Measurements from ENCODE around the gene TRAK2. TPM values are rescaled to one million over a fixed set of nuclear protein-coding genes. Genes with fewer than 3 reads are reported as not detected.
"Not testable (repeated sequence)": the region's sequence is repeated elsewhere in the genome, so short reads cannot be mapped to it uniquely, and the experiment has no call there.

The TRAK2 gene
- total RNA-seq (2014; rRNA removed; shearing (Covaris generic)) = 53.7 and 59.1 TPM in 2 replicates
- 37.1 and 52.3 TPM in 2 replicates for polyA plus RNA-seq (2015; cell fraction: cytosol; rRNA removed)
- polyA plus RNA-seq (2015; cell fraction: nucleus; rRNA removed) = 70.4 and 74.0 TPM in 2 replicates

DNA sequence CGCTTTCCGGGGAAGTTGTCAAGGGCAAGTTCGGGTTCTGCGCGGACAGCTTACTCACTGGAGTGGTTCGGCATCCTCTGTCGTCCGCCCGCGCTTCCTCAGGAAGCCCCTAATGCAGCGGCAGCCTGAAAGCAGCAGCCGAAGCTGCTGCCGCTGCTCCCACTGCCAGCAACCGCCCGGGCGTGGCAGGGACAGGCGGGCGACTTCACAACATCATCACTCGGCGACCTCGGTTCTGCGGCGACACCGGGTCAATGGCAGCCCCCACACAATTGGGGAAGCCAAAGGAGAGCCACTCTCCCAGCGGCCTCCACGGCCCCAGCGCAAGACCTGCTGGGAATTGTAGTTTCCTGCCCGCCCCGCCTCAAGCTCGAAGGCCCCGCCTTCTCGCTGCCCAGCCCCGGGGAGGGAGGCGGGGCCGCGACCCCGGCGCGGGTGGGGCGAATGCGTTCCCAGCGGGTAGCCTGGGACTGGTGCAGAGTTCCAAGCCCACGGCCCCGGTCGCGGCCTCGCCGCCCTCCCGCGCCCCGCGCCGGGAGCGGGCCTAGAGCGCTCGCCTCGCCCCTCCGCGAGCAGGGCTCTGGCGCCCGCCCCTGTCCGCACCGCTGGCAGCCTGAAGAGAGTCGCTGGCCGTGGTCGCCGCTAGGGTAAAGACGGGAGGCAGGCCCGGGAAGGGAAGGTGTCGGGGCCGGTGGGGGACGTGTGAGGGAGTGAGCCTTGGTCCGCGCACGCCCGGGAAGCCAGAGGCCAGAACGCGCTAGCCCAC is at the start of gene TRAK2, which contains the start of gene STRADB:
Gene TRAK2 (minus strand): TSS at position 167 of the 766 bp plus-strand sequence. CDS start 30,951 bp downstream, outside the sequence.
Gene STRADB (plus strand): TSS at position 449 of the 766 bp plus-strand sequence. CDS start 3,101 bp downstream, outside the sequence.
- DNase-seq (ENCODE audit: low read depth, low spot score) = peak; percentile 94
- in situ Hi-C loops (cut with HindIII; ENCODE audit: low pct_unique_long_range_greater_than_20kb, low sequenced_read_pairs) = no loop called here

GRCh38 chr2:201500534-201500933 is 49.3 kb upstream of the TRAK2 start:
- DNase-seq (ENCODE audit: low read depth, low spot score) = no peak
- in situ Hi-C loops (cut with HindIII; ENCODE audit: low pct_unique_long_range_greater_than_20kb, low sequenced_read_pairs) = no loop called here

DNA sequence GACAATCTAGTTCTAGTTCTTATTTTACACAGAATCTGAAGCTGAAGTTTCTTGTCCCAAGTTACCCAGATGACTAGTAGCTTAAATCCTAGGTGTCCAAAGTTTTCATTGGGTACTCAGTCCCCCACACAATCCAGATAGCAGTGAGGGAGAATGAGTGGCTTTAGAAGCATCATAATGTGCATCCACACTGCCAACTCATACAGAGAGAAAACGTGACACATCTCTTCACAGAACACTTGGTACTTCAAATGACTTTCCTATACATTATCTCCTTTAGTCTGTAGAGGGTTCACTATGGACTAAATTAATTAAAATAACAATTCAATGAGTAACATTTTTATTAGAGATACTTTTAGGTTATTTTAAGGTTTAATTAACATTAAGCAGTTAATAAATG is 45.5 kb upstream of the TRAK2 start:
- in situ Hi-C loops (cut with HindIII; ENCODE audit: low pct_unique_long_range_greater_than_20kb, low sequenced_read_pairs) = no loop called here
- DNase-seq (ENCODE audit: low read depth, low spot score) = no peak

DNA sequence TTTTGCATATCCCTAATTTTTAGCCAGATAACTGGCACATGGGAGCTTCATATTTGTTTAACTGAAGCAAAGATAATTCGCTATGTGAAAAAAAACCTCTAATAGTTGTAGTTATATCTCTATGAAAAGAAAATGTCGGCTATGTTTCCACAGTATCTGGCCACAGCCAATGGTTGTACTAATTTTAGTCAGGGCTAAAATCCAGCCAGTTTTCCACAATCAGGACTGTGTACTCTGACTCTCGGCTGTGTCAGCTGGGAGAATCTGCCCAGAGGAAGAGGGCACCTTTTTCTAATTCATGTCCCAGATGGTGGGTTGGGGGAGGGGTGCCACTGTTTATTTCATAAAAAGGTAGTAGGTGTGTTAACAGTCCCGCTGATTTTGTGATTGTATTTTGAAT is 39.0 kb upstream of the TRAK2 start:
- no peak for DNase-seq (ENCODE audit: low read depth, low spot score)
- in situ Hi-C loops (cut with HindIII; ENCODE audit: low pct_unique_long_range_greater_than_20kb, low sequenced_read_pairs) = no loop called here

GRCh38 chr2:201484805-201485204 is 33.5 kb upstream of the TRAK2 start:
- no peak for DNase-seq (ENCODE audit: low read depth, low spot score)
- in situ Hi-C loops (cut with HindIII; ENCODE audit: low pct_unique_long_range_greater_than_20kb, low sequenced_read_pairs) = no loop called here

DNA sequence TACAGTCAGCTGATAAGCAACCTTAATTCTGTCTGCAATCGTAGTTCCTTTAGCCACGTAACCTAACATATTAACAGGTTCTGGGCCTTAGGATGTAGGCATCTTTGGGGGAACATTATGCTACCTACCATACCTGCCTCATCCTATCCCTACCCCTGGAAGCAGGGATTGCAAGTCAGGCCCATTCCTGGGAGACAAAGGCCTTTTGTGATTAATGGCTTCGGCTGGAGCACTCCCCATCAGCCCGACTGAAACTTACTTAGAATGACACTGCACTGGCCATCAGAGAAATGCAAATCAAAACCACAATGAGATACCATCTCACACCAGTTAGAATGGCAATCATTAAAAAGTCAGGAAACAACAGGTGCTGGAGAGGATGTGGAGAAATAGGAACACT is 32.5 kb upstream of the TRAK2 start:
- DNase-seq (ENCODE audit: low read depth, low spot score); in situ Hi-C loops (cut with HindIII; ENCODE audit: low pct_unique_long_range_greater_than_20kb, low sequenced_read_pairs): not testable (repeated sequence)

- DNase-seq (ENCODE audit: low read depth, low spot score) = no peak
- in situ Hi-C loops (cut with HindIII; ENCODE audit: low pct_unique_long_range_greater_than_20kb, low sequenced_read_pairs) = no loop called here
Observed at GRCh38 chr2:201483342-201483741, 32.1 kb upstream of the TRAK2 start.

GRCh38 chr2:201482543-201482942 is 31.3 kb upstream of the TRAK2 start:
- no peak for DNase-seq (ENCODE audit: low read depth, low spot score)
- in situ Hi-C loops (cut with HindIII; ENCODE audit: low pct_unique_long_range_greater_than_20kb, low sequenced_read_pairs) = no loop called here

GRCh38 chr2:201472411-201472810 is 21.2 kb upstream of the TRAK2 start:
- no peak for DNase-seq (ENCODE audit: low read depth, low spot score)
- in situ Hi-C loops (cut with HindIII; ENCODE audit: low pct_unique_long_range_greater_than_20kb, low sequenced_read_pairs) = no loop called here

- in situ Hi-C loops (cut with HindIII; ENCODE audit: low pct_unique_long_range_greater_than_20kb, low sequenced_read_pairs) = no loop called here
- DNase-seq (ENCODE audit: low read depth, low spot score) = no peak
Observed at GRCh38 chr2:201471732-201472393, 20.6 kb upstream of the TRAK2 start.

GRCh38 chr2:201470821-201471731 is 19.8 kb upstream of the TRAK2 start:
- in situ Hi-C loops (cut with HindIII; ENCODE audit: low pct_unique_long_range_greater_than_20kb, low sequenced_read_pairs) = no loop called here
- no peak for DNase-seq (ENCODE audit: low read depth, low spot score)

DNA sequence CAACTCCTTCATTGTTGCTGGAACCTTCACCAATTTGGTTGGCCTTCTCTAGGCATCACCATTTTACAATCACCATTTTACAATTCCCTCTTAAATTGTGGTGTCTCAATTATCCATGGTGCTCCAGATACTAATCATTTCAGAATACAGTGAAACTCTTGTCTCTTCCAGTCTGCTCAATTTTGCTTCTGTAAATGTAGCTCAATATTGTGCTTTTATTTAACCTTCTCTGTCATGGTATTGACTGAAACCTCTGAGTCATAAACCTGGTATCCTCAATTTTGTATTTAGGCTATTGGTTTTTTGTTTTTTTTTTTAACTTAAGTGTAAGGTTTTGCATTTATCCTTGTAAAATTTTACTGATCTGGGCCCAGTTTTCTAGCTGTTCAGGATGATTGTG is 16.4 kb upstream of the TRAK2 start:
- in situ Hi-C loops (cut with HindIII; ENCODE audit: low pct_unique_long_range_greater_than_20kb, low sequenced_read_pairs) = no loop called here

GRCh38 chr2:201466050-201466675 is 14.9 kb upstream of the TRAK2 start:
- no peak for DNase-seq (ENCODE audit: low read depth, low spot score)

More for the DNA sequence above, 16.4 kb upstream of the TRAK2 start:
- DNase-seq (ENCODE audit: low read depth, low spot score) = peak; percentile 22

GRCh38 chr2:201465524-201465971 is 14.3 kb upstream of the TRAK2 start:
- in situ Hi-C loops (cut with HindIII; ENCODE audit: low pct_unique_long_range_greater_than_20kb, low sequenced_read_pairs) = no loop called here
- no peak for DNase-seq (ENCODE audit: low read depth, low spot score)

More at GRCh38 chr2:201466050-201466675, 14.9 kb upstream of the TRAK2 start:
- in situ Hi-C loops (cut with HindIII; ENCODE audit: low pct_unique_long_range_greater_than_20kb, low sequenced_read_pairs) = no loop called here

- in situ Hi-C loops (cut with HindIII; ENCODE audit: low pct_unique_long_range_greater_than_20kb, low sequenced_read_pairs) = no loop called here
- no peak for DNase-seq (ENCODE audit: low read depth, low spot score)
Observed at GRCh38 chr2:201464547-201464946, 13.3 kb upstream of the TRAK2 start.

DNA sequence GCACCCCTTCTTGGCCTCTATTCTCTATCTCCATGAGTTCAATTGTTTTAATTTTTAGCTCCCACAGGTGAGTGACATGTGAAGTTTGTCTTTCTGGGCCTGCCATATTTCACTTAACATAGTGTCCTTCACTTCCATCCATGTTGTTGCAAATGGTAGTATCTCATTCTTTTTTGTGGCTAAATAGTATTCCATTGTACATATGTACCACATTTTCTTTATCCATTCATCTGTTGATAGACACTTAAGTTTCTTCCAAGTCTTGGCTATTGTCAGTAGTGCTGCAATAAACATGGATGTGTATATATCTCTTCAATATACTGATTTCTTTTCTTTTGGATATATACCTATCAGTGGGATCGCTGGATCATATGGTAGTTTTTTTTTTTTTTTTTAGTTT is 9.3 kb upstream of the TRAK2 start:
- no peak for DNase-seq (ENCODE audit: low read depth, low spot score)
- in situ Hi-C loops (cut with HindIII; ENCODE audit: low pct_unique_long_range_greater_than_20kb, low sequenced_read_pairs) = no loop called here

- no peak for DNase-seq (ENCODE audit: low read depth, low spot score)
- in situ Hi-C loops (cut with HindIII; ENCODE audit: low pct_unique_long_range_greater_than_20kb, low sequenced_read_pairs) = no loop called here
Observed at GRCh38 chr2:201458381-201458780, 7.1 kb upstream of the TRAK2 start.
